Breast epithelium (tissue), 3 donors: Measurements from ENCODE around the gene PRPH.

ENCODE experiments used
- CTCF ChIP-seq, 3 donors: fragments of 450-650 bp; IDR thresholded peaks; one replicate each; pipeline ENCODE4 v1.5.1; 2016 to 2017; ENCODE audit warnings: antibody characterized with exemption in 3 of 3, mild to moderate bottlenecking in 3 of 3, moderate library complexity in 3 of 3
- POLR2A ChIP-seq: fragments of 450-650 bp; IDR thresholded peaks from one replicate; pipeline ENCODE4 v1.6.1; 2016; ENCODE audit warnings: antibody characterized with exemption, mild to moderate bottlenecking, moderate library complexity
- POLR2AphosphoS5 ChIP-seq, 3 donors: sonication (generic); formaldehyde crosslinking; IDR thresholded peaks; one replicate each; pipeline ENCODE4 v1.6.1; 2017; ENCODE audit warnings: antibody characterized with exemption in 3 of 3

GRCh38 chr12:49264873-49265792 lies 29.8 kb upstream of the PRPH start, which contains the start of gene TUBA1C:
- TF ChIP-seq CTCF (IDR thresholded peaks at IDR 0.05) (peak in 1 of 3 donors; percentile 10), POLR2AphosphoS5 (IDR thresholded peaks at IDR 0.05) (peak; percentile 78 to 93 (median 92)), POLR2A (peak; percentile 76)
